ENCODE measurements around the gene CLEC1A. TPM values are rescaled to one million over a fixed set of nuclear protein-coding genes. Genes with fewer than 3 reads are reported as not detected.

Gene CLEC1A
- total and polyA plus RNA-seq, 5 donors from 2014 or later = not detected

DNA sequence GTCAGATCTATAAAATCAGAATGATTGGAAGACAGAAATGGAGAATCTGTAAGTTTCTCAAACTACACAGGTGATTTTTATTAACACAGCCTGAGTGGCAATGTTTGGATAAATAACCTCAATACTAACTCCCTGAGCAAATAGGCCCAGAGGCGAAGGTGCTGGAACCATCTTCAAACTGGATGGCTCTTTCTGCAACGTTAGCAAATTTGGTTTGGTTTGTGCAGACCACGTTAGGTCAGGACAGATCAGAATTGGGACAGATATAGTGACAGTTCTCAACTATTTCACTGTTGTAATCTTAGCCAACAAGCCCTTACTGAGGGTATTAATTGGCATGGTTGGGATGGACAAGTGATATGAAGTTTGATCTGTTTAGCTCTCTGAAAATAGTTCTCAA lies 77.4 kb downstream of the CLEC1A start:
- Histone ChIP-seq H3K4me1 (ENCODE audit: control insufficient read depth, insufficient read depth, low read length, poor library complexity, severe bottlenecking) (no peaks in the 10 kb centered on the region), H3K4me3 (ENCODE audit: low read depth, low read length) (no peak overlapping the region), H3K27ac (ENCODE audit: insufficient read depth, low read length, poor library complexity, severe bottlenecking) (no peak overlapping the region), H3K36me3 (ENCODE audit: control insufficient read depth, insufficient read depth, low read length) (no peaks in the 10 kb centered on the region), H3K27me3 (ENCODE audit: control insufficient read depth, insufficient read depth, low read length) (peaks cover 10% of the 10 kb centered on the region), H3K9me3 (ENCODE audit: control insufficient read depth in 2 of 2, low read length in 2 of 2) (no peaks in the 10 kb centered on the region)
- Mint-ChIP-seq H3K9me3 (peaks cover 0 to 2% (median 0%) of the 10 kb centered on the region in 7 donors), H3K4me1 (no peaks in the 10 kb centered on the region), H3K27me3 (peaks cover 34% of the 10 kb centered on the region), H3K36me3 (no peaks in the 10 kb centered on the region), H3K4me3 (no peak overlapping the region), H3K27ac (no peak overlapping the region)
- ATAC-seq (ENCODE audit: low read depth in 2 of 2) = no peak
- DNase-seq = no peak

Other genes with a start within 250 kb of the CLEC1A start
- 90.8 TPM for gene CLEC2B, start 229.6 kb downstream of the CLEC1A start, total RNA-seq
- 10 to 100 TPM; 32.8 to 55.3 (median 45.7) TPM for gene CLEC2B, start 229.6 kb downstream of the CLEC1A start, polyA plus RNA-seq
- gene KLRF2, start 217.5 kb downstream of the CLEC1A start, total RNA-seq = not detected
- gene KLRF2, start 217.5 kb downstream of the CLEC1A start, polyA plus RNA-seq = not detected
- gene CLEC2A, start 166.6 kb downstream of the CLEC1A start, total RNA-seq = not detected
- not detected for gene CLEC2A, start 166.6 kb downstream of the CLEC1A start, polyA plus RNA-seq
- gene CLEC12A, start 127.6 kb downstream of the CLEC1A start, total RNA-seq = not detected
- 1 to 10 TPM in 1 of 4 donors, under 1 TPM in 1, not detected in 2; 0.27 to 1.0 TPM for gene CLEC12A, start 127.6 kb downstream of the CLEC1A start, polyA plus RNA-seq
- gene CLEC1B, start 99.9 kb downstream of the CLEC1A start, total RNA-seq = 2.6 TPM
- not detected for gene CLEC1B, start 99.9 kb downstream of the CLEC1A start, polyA plus RNA-seq
- gene CLEC12B, start 88.4 kb downstream of the CLEC1A start, total RNA-seq = not detected
- gene CLEC12B, start 88.4 kb downstream of the CLEC1A start, polyA plus RNA-seq = not detected
- not detected for gene CLEC9A, start 68.3 kb downstream of the CLEC1A start, total RNA-seq
- gene CLEC9A, start 68.3 kb downstream of the CLEC1A start, polyA plus RNA-seq = not detected
- 0.76 TPM for gene CLEC7A, start 31.2 kb upstream of the CLEC1A start, total RNA-seq
- gene CLEC7A, start 31.2 kb upstream of the CLEC1A start, polyA plus RNA-seq = under 1 TPM in 2 of 4 donors, not detected in 2; 0.40 to 0.88 TPM
- not detected for gene OLR1, start 73.1 kb upstream of the CLEC1A start, total RNA-seq
- not detected for gene OLR1, start 73.1 kb upstream of the CLEC1A start, polyA plus RNA-seq
- not detected for gene TMEM52B, start 80.0 kb upstream of the CLEC1A start, total RNA-seq
- gene TMEM52B, start 80.0 kb upstream of the CLEC1A start, polyA plus RNA-seq = not detected
- 170 TPM for gene GABARAPL1, start 113.9 kb upstream of the CLEC1A start, total RNA-seq
- gene GABARAPL1, start 113.9 kb upstream of the CLEC1A start, polyA plus RNA-seq = 10 to 100 TPM; 19.4 to 21.8 (median 19.7) TPM
- 0.20 TPM for gene KLRD1, start 208.9 kb upstream of the CLEC1A start, total RNA-seq
- 1 to 10 TPM in 1 of 4 donors, under 1 TPM in 3; 0.01 to 1.9 (median 0.24) TPM for gene KLRD1, start 208.9 kb upstream of the CLEC1A start, polyA plus RNA-seq